GM21390 (cell line): ENCODE measurements around the gene MIEF1.
"Not testable (repeated sequence)": the region's sequence is repeated elsewhere in the genome, so short reads cannot be mapped to it uniquely, and the experiment has no call there.

Experiments used
- ATAC-seq: cut with Tn5 transposase; IDR thresholded peaks from one replicate; pipeline ENCODE4 v1.9.1; 2021; ENCODE audit not compliant: unreplicated experiment

MIEF1 gene

DNA sequence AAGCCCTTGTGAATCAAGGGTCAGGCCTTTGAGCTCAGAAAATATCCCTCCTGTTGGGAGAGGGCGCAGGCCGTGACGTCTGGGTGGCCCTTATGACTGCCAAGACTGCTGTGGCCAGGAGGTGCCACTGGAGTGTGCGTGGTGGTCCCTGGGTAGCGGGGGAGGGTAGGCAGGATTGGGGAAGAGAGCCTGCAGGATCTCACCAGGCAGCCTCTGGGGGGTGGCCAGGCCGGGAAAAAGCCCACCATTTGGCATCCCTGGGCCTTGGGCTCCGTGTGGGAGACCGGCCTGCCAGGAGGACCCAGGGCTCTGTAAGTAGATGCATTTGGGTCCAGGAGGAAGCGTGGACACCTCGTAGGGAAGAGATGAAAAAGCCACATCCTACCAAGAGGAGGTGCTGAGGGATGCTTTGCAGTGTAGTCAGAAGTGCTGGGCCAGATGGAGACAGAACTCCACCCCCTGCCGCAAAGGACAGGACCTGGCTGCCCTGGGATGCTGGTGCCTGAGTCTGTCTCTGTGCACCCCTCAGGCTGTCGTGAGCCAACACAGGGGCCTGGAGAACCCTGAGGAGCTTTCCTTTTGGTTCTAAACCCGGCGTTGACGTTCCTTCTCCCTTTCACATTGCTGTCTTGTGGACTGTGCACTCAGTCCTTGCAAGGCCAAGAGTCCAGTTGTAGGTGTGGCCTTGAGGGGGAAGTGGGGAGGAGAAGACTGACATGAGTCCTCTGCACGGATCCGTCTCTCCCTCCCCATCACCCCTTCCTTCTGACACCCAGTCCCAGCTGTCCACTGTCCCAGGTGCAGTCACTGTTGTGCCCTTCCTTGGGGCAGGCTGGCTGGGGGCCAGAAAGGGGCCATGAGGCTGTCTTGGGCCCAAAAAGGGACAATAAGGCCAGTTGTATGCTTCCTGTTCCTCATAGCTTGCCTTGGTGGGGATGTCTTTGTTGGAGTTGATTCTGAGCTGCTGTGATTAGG lies 12.7 kb upstream of the MIEF1 start:
- no peak for ATAC-seq

DNA sequence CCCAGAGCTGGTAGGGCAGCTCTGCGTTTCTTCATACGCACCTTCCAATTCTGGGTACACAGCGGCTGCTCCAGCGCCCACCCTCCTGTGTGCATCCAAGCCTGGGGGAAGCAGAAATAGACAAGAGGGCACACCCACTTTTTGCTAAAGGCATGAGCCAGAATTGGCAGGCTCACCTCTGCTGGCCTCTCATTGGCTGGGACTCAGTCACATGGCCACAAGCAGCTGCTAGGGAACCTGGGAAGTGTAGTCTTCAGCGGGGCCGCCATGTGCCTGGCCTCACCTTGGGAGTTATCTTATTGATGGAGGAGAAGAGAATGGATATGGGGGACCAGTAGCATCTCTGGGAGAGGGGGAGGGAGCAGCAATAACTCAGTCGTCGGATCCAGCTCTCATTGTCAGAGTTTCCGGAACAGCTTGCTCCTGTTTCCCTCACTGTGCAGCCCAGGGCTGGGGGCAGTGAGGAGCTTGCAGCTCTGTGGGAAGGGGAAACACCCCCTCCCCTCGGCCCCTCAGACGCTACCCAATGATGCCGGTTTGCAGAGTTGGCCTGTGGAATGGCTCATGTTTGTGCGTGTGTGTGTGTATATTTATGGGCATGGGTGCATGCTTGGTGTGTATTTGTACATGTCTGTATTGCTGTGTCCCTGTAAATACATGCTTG lies 11.8 kb upstream of the MIEF1 start:
- peak; percentile 70 for ATAC-seq

DNA sequence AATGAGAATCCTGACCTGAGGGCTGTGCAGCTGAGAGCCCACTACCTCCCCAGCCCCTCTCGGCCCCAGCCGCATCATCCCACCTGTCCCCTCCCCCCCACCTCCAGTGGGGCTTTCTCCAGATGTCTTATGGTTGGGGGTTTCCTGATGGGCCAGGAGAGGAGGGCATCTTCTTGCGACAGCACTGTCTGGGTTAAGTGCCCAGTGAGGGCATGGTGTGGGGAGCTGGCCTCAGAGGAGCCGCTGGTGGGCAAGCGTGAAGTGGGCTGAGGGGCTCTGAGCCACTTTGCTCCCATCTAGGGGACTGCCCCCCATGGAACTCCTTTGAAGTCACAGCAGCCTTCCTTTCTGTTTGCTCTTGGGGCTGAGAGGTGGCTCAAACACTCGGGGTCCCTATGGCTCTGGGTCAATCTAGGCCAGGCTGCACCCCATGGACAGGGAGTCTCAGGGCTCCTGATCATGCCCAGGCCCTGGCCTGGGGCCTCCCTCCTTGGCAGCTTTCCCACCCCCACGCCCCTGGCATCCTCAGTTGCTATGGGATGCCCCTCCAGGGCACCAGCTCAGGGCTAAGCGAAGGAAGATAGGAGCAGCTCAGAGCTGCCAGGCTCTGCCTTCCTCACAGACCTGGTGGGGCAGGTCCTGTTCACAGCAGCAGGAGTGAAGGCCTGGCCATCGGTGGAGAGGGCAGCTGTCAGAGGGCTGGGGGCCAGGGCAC lies 11.0 kb upstream of the MIEF1 start:
- ATAC-seq, result no peak

DNA sequence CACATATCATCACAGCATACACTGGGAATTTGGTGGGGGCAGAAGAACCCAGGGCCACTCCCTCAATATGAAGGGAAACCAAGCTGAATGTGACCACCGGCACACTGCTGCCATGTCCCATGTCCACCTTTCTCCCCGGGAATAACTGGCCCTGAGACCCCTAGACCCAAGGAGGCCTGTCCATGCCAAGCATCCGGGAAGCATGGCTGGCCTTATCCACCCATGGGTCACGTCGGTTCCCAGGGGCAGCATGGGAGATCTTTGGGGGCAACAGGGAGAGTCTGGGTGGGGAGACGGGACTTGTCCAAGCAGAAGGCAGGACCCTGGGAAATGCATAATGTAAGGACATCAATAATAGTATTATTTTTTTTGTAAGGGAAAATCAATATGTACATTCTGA lies 10.4 kb upstream of the MIEF1 start:
- ATAC-seq, result no peak

DNA sequence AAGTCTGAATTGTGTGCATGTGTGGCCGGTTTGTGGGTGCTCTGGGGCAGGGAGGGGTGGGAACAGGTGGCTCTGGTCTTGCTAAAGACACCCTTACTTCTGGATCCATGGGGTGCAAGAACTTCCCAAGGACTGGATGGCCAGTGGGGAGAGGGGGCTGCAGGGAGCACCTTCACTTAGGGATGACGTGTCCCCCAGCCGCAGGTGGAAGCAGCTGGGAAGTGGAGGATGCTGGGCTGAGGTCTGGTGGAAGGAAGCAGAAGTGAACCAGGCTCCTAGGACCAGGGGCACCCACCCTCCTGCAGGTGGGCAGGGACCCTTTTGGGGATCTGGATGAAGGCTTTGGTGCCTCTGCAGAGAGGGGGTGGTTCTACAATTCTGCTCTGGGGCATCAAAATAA lies 9.9 kb upstream of the MIEF1 start:
- no peak for ATAC-seq

DNA sequence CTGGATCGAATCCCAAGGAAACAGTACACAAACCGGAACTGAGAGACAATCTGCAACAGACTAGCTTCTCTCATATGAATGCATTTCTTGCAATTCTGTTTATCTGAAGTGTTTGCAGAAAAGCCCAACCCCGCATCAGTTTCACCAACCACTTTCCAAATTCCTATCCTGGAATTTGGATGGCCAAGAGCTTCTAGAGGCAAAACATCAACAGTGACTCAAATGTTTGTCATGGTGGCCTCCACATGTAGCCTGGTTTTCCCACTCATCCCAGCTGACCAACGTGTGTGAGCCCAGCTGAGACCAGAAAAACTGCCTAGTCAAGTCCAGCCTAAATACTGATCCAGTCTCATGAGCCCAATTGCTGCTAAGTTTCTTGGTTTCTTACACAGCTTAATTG lies 8.3 kb upstream of the MIEF1 start:
- ATAC-seq, result no peak

DNA sequence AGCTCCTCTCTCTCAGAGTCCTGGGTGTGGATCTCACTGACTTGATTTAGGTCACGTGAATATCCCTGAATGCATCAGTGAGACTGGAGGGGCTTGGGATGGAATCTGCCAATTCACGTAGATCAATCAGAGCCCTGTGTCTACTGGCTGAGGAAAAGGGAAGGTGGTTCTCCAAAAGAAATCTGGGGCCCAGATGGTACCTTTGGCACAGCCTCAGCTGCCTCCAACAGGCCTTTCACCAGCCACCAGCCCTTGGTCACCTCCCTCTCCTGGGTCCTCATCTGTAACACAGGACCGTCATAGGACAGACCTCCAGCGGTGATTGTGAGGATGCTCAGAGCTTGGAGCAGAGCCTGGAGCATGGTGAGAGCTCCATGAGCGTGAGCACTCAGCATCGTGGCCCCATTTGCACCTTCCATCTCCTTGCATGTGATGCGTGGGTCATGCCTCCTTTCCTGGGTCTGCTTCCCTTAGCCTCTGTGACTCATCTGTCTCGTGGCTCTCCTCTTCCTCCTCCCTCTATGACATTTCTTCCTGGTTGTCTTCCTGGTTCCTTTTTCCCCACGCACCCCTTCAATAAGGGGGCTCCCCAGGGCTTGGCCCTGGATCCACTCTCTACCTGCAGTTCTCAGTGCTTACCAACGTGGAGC lies 7.5 kb upstream of the MIEF1 start:
- no peak for ATAC-seq

DNA sequence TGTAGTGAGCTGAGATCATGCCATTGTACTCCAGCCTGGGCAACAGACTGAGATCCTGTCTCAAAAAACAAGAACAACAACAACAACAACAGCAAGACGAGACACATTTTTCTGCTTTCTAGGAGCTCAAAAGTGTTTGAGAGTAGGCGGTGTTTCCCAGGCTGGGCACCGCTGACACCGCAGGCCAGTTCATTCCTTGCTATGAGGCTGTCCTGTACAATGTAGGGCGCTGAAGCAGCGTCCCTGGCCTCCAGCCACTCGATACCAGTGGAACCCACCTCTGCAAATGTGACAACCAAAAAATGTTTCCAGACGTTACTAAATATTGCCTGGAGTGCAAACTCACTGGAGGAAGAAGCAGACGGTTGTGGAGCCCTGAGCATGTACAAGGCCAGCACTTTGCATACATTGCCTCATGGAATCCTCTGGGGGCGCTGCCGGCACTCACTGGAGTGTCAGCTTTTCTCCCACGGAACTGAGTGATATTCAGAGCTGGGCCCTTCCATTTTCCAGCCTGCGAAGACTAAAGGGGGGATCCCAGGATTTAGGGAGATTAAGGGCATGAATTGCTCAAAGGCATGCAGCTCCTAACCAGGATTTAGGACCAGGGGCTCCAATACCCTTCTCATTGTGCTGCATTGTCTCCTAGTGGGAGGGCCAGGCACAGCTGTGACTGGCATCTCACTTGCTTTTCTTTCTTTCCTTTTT lies 5.8 kb upstream of the MIEF1 start:
- no peak for ATAC-seq

DNA sequence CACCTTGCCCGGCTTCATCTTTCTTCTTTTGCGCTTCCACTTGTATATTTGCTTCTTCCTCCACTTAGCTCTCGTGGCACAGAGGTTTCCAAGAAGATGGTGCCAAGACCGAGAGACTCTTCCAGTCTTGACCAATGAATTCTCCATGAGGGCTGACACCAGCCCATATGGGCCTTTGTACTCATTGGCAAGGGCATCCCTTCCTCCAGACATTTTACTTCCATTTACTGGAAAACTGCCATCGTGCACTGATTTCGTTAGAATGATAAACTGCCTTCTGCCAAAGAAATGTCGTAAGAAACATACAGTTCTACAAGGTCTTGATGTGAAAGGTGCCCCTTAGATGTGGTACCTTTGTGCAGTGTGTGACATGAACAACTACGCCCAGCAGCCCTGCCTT lies 4.7 kb upstream of the MIEF1 start:
- ATAC-seq, result no peak

DNA sequence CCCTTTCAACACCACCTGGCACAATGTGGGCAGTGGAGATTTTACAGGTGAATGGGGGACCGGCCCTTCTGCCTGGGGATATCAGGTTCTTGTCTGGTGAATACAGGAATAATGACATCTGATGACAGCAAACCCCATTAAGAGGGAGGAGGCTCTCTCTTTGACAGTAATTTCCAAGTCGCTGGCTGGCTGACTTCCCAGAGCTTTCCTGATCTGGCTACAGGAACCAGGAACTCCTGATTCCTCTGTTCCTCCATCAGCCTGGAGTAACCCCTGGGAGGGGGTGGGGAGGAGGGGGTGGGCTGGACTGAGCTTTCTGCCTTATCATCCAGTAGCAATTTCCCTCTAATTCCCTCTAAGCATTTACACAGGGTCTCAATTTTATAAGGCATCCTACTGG lies 3.7 kb upstream of the MIEF1 start:
- no peak for ATAC-seq

DNA sequence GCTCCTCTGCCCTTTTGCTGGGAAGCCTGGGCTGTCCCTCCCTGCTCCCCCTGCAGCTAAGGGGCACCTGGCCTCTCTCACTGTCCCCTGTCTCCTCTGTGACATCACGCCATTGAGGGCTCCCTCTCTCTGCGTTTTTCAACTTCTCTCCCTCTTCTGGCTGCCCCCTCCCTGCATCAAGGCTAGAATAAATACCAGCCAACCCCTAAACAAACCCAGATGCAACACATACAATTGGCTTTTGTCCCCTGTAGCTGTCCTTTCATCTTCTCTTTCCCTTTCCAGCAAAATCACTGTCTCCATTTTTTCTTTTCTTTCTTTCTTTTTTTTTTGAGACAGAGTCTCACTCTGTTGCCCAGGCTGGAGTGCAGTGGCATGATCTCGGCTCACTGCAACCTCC lies 3.3 kb upstream of the MIEF1 start:
- no peak for ATAC-seq

DNA sequence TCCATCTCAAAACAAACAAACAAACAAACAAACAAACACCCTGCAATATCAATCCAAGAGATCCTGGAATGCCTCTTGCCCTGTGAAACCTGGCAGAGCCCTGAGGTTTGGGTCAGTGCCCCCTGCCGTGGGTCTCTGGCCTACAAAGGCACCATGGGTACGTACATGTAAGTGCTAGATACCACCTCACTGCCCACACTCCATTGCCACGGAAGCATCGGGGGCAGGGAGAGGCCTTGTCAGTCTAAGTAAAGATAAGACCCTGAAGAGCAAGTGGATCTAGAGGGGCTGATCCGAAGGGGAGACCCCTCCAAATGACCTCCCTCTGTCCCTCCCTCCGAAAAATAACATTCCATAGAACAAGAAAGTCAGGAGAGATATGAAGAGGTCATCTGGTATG lies 2.0 kb upstream of the MIEF1 start:
- no peak for ATAC-seq

DNA sequence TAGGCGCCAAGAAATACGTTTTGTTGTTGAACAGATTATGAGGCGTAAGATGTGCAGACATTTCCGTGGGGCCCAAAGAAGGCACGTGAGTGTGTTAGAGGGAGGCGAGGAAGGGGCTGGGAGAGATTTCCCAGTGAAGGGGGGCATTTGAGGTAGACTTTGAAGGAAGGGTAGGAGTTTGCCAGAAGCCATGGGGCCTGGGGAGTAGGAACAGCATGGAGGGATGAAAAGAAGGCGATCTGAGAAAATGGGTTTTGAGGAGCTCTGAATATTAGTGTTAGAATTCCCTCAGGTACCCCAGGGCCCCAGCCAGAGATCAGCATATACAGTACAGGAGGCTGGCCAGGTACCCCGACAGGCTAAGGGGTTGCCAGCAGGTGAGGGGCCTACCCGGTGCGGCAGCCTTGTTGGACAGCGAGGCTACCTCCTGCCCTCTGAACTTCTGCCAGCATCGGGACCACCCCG lies 414 bp upstream of the MIEF1 start:
- peak; percentile 23 for ATAC-seq

DNA sequence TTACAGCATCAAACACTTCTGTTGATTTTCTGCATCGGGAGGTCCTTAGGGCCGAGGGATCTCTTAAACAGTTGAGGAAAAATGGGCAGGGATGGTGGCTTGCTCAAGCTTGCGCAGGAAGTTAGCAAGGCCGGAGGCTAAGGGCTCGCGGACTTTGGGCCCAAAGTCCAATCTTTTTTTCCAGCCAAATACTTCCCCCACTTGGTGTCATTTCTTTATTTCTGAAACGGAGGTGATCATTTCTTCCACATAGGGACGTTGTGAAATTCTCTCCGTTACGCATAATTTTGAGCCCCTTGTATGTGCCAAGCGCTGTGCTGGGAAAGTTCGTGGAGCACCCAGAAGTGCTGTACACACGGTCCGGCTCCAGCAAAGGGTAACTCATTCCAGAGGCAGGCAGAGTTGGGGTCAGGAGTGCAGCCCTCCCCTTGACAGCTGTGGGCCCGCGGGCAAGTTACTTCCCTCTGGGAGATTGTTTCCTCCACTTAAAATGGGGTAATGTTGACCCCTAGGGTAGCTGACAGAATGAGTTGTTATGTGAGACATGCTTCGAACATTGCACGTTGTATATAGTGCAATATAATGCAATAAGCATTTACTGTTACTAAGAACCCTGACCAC lies 809 bp downstream of the MIEF1 start:
- no peak for ATAC-seq

DNA sequence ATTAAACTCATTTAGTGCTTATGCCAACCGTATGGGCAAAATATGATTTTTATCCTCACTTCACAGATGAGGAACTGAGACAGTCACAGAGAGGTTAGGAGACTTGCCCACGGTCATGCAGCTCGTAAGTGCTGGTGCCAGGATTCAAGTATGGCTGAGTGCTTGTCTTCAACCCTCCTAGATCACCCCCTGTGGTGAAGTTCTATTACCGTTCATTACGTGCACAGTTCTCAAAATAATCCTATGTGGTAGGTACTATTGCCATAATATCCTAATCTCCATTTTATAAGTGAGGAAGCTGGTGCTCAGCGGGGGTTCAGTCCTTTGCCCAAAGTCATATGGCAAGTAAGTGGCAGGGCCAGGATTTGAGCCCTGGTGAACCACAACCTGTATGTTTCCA lies 1.5 kb downstream of the MIEF1 start:
- ATAC-seq, result no peak

DNA sequence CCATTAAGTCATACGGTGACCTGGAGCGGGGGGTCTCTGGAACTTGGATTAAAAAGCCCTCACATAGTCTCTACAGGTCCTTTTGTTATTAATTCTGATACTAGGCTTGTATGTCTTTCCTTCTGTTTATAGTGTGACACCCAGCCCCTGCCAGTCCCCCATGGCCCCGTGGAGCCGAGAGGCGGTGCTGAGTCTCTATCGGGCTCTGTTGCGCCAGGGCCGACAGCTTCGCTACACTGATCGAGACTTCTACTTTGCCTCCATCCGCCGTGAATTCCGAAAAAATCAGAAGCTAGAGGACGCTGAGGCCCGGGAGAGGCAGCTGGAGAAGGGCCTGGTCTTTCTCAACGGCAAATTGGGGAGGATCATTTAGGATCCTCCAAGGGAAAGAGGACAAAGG lies 2.0 kb downstream of the MIEF1 start:
- no peak for ATAC-seq

DNA sequence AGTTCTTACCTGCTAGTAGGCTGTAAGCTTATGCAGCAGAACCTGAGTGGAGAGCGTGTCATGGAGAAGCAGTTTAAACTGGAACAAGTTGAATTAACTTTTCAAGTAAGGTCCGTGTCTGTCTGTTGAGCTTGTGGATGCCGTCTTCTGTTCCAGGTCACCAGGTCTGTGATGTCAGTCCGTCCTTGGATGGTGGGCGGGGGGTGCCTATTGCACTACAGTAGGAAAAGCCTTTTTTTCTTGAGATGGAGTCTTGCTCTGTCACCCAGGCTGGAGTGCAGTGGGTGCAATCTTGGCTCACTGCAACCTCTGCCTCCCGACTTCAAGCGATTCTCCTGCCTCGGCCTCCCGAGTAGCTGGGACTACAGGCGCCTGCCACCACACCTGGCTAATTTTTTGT lies 4.9 kb downstream of the MIEF1 start:
- ATAC-seq, result not testable (repeated sequence)

DNA sequence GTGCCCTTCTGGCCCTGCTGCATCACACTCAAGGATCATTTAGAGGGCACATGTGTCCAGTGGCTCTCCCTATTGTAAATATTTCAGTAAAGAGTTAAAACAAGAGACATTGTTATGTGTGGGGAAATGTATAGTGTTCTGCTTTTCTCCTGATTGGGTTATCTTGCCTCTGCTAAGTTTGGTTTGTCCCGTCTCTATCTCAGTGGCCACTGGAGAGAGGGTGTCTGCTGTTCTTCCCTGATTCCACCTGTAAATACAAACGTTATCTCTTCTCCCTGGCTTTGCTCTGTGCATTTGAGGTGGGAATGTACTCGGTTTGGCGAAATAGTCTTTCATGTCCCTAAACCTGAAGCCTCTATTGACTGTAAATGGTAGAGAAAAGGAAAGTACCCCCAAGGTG lies 6.3 kb downstream of the MIEF1 start:
- no peak for ATAC-seq

DNA sequence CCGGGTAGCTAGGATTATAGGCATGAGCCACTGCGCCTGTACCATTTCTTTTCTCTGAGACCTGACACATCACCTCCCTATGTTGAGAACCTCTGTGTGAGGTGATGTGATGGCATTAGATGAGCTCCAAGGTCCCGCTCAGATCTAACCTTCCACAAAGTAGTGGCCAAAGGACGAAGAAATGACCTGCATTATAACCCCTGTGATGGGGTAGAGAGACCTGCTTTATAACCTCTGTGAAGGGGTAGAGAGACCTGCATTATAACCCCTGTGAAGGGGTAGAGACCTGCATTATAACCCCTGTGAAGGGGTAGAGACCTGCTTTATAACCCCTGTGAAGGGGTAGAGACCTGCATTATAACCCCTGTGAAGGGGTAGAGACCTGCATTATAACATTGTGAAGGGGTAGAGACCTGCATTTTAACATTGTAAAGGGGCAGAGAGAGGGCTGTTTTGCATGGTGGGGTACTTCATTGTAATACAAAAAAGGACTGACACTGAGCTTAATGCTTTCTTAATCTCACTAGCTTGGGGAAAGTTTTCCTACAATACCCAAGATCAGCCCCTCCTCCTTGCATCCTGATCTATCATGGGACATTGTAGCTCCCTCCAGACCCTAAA lies 8.5 kb downstream of the MIEF1 start:
- ATAC-seq, result no peak

DNA sequence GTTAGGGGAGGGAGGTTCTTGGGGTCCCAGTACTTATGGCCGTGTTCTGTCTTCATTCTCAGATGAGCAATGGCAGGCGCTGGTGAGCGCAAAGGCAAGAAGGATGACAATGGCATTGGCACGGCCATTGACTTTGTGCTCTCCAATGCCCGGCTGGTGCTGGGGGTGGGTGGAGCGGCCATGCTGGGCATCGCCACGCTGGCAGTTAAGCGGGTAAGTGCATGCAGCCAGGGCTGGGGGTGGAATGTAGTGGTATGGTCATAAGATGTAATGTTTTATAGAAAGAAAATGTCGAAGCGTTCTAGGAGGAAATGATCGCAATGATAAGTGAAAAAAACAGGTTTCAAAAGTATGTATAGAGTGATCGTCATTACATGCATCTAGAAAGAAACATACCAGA lies 9.1 kb downstream of the MIEF1 start:
- no peak for ATAC-seq
